CD8-positive, alpha-beta memory T cell (primary cell): ENCODE results near the gene FGF8. TPM values are rescaled to one million over a fixed set of nuclear protein-coding genes. Genes with fewer than 3 reads are reported as not detected.

ENCODE experiments used
- CTCF ChIA-PET: fragments of 350-600 bp; sonication (Branson Sonifier 250); formaldehyde crosslinking; loops from one replicate; lab custom pipeline; 2021; ENCODE audit warnings: antibody characterized with exemption; lab: Charles Lee
- POLR2A ChIA-PET: fragments of 350-600 bp; sonication (Branson Sonifier 250); formaldehyde crosslinking; loops from one replicate; lab custom pipeline; 2021; ENCODE audit warnings: antibody characterized with exemption; lab: Charles Lee
- DNase-seq, 5 donors: peaks; one replicate each; pipeline versions ENCODE4 v3.0.0 to v3.0.0-alpha.2; 2020 to 2022; ENCODE audit warnings: mixed read lengths in 1 of 5
- H3K27ac ChIP-seq: one replicate; pipeline ENCODE4 v1.7.0; 2013; ENCODE audit warnings: low read depth, mild to moderate bottlenecking, low read length, moderate library complexity
- H3K27me3 ChIP-seq: 2 replicates; pipeline ENCODE4 v1.7.0; 2013; ENCODE audit warnings: low read length, mild to moderate bottlenecking; ENCODE audit not compliant: insufficient read depth, poor library complexity, severe bottlenecking
- H3K36me3 ChIP-seq: 2 replicates; pipeline ENCODE4 v1.7.0; 2013; ENCODE audit warnings: mild to moderate bottlenecking, low read length, moderate library complexity; ENCODE audit not compliant: insufficient read depth
- H3K4me1 ChIP-seq: 2 replicates; pipeline ENCODE4 v1.7.0; 2013; ENCODE audit warnings: mild to moderate bottlenecking, low read length, moderate library complexity; ENCODE audit not compliant: insufficient read depth
- H3K4me3 ChIP-seq: 2 replicates; pipeline ENCODE4 v1.7.0; 2013; ENCODE audit warnings: mild to moderate bottlenecking, low read length
- H3K9me3 ChIP-seq: 2 replicates; pipeline ENCODE4 v1.7.0; 2013; ENCODE audit warnings: mild to moderate bottlenecking, low read length
- H3K27ac Mint-ChIP-seq, 8 donors: one replicate each; pipeline ENCODE4 v1.8.0; 2020 to 2021; ENCODE audit warnings: mixed read lengths in 8 of 8, mild to moderate bottlenecking in 6 of 8, inconsistent platforms in 3 of 8, moderate library complexity in 3 of 8
- H3K27me3 Mint-ChIP-seq, 2 donors: one replicate each; pipeline ENCODE4 v1.8.0; 2020 to 2021; ENCODE audit warnings: mixed read lengths in 2 of 2, mild to moderate bottlenecking in 1 of 2, moderate library complexity in 1 of 2
- H3K36me3 Mint-ChIP-seq, 3 donors: one replicate each; pipeline ENCODE4 v1.8.0; 2020 to 2021; ENCODE audit warnings: mixed read lengths in 3 of 3, inconsistent platforms in 1 of 3, mild to moderate bottlenecking in 1 of 3
- H3K4me1 Mint-ChIP-seq, 3 donors: one replicate each; pipeline ENCODE4 v1.8.0; 2020 to 2021; ENCODE audit warnings: mixed read lengths in 3 of 3, inconsistent platforms in 1 of 3, mild to moderate bottlenecking in 1 of 3
- H3K4me3 Mint-ChIP-seq, 7 donors: one replicate each; pipeline ENCODE4 v1.8.0; 2020 to 2021; ENCODE audit warnings: mixed read lengths in 7 of 7, mild to moderate bottlenecking in 6 of 7, moderate library complexity in 4 of 7, inconsistent platforms in 2 of 7
- H3K9me3 Mint-ChIP-seq, 5 donors: one replicate each; pipeline ENCODE4 v1.8.0; 2020 to 2022; ENCODE audit warnings: mixed read lengths in 5 of 5, mild to moderate bottlenecking in 3 of 5, moderate library complexity in 2 of 5, inconsistent platforms in 1 of 5
- polyA plus RNA-seq: library from polyadenylated mRNA; unstranded; fragments of 300-500 nt; fragmentation: Illumina TruSeq; gene quantifications from one replicate; pipeline ENCODE4 v1.2.3, GENCODE V29; 2021
- total RNA-seq, 2 experiments: library from RNA; stranded (reverse); gene quantifications; one replicate each; pipeline ENCODE4 v1.2.3, GENCODE V29; 2021

The FGF8 gene
- total and polyA plus RNA-seq, 3 experiments from 2014 or later = not detected

- no peaks in the 10 kb centered on the region for H3K9me3 Mint-ChIP-seq
- H3K4me1 Mint-ChIP-seq = peaks cover 52 to 61% (median 60%) of the 10 kb centered on the region in 3 donors
- H3K9me3 ChIP-seq = no peaks in the 10 kb centered on the region
- no peaks in the 10 kb centered on the region for H3K27me3 ChIP-seq
- peaks cover 0 to 4% of the 10 kb centered on the region in 2 donors for H3K27me3 Mint-ChIP-seq
- peaks cover 0 to 59% (median 12%) of the 10 kb centered on the region in 3 donors for H3K36me3 Mint-ChIP-seq
- peak overlapping the region; percentile 92 to 100 (median 97) for H3K4me3 Mint-ChIP-seq
- H3K4me3 ChIP-seq = peak overlapping the region; percentile 79
- peak overlapping the region; percentile 79 for H3K27ac ChIP-seq
- CTCF ChIA-PET = interaction anchor here (0.6 to 10.0 kb wide), 4 partner anchors 10 to 388 kb away, joined by 3 to 77 read pairs (median 13); no protein-coding TSS in a partner anchor
- peak overlapping the region; percentile 46 to 97 (median 89) for H3K27ac Mint-ChIP-seq
- peaks cover 49% of the 10 kb centered on the region for H3K4me1 ChIP-seq
- DNase-seq = no peak
- H3K36me3 ChIP-seq = peaks cover 11% of the 10 kb centered on the region
- POLR2A ChIA-PET = interaction anchor here (2.8 to 3.0 kb wide), 2 partner anchors 13 to 34 kb away, joined by 24 to 39 read pairs; partner anchors contain the start of gene NPM3
Observed at GRCh38 chr10:101816376-101816775, 40.5 kb upstream of the FGF8 start.

GRCh38 chr10:101814466-101815071, 38.7 kb upstream of the FGF8 start:
- DNase-seq = no peak
- CTCF ChIA-PET = interaction anchor here (3.2 to 10.0 kb wide), 3 partner anchors 22 to 31 kb away, joined by 11 to 77 read pairs (median 21); partner anchors contain the start of gene NPM3
- H3K9me3 Mint-ChIP-seq = no peaks in the 10 kb centered on the region
- no peak overlapping the region for H3K27ac ChIP-seq
- no peaks in the 10 kb centered on the region for H3K9me3 ChIP-seq
- H3K27me3 ChIP-seq = no peaks in the 10 kb centered on the region
- peak overlapping the region; percentile 64 to 97 (median 86) for H3K27ac Mint-ChIP-seq
- POLR2A ChIA-PET = no interaction called here
- H3K27me3 Mint-ChIP-seq = peaks cover 0 to 4% of the 10 kb centered on the region in 2 donors
- H3K4me3 Mint-ChIP-seq = peak overlapping the region; percentile 92 to 100 (median 97)
- H3K36me3 ChIP-seq = peaks cover 22% of the 10 kb centered on the region
- peak overlapping the region; percentile 79 for H3K4me3 ChIP-seq
- peaks cover 43% of the 10 kb centered on the region for H3K4me1 ChIP-seq
- H3K36me3 Mint-ChIP-seq = peaks cover 0 to 74% (median 12%) of the 10 kb centered on the region in 3 donors
- H3K4me1 Mint-ChIP-seq = peaks cover 54 to 64% (median 61%) of the 10 kb centered on the region in 3 donors

GRCh38 chr10:101812606-101813005, 36.7 kb upstream of the FGF8 start:
- H3K9me3 ChIP-seq = no peaks in the 10 kb centered on the region
- CTCF ChIA-PET = interaction anchor here (1.2 to 10.0 kb wide), 5 partner anchors 9 to 32 kb away, joined by 3 to 77 read pairs (median 12); partner anchors contain the start of gene NPM3
- H3K36me3 ChIP-seq = peaks cover 39% of the 10 kb centered on the region
- Mint-ChIP-seq H3K27ac (peak overlapping the region in 5 of 8 donors; percentile 57 to 89 (median 82)), H3K4me1 (peaks cover 51 to 65% (median 58%) of the 10 kb centered on the region in 3 donors), H3K4me3 (peak overlapping the region in 4 of 7 donors; percentile 11 to 100 (median 48)), H3K36me3 (peaks cover 0 to 84% (median 14%) of the 10 kb centered on the region in 3 donors), H3K9me3 (no peaks in the 10 kb centered on the region), H3K27me3 (peaks cover 0 to 1% of the 10 kb centered on the region in 2 donors)
- no peak for DNase-seq
- POLR2A ChIA-PET = interaction anchor here (1.0 to 1.1 kb wide), 2 partner anchors 21 to 28 kb away, joined by 3 read pairs; no protein-coding TSS in a partner anchor
- H3K27ac ChIP-seq = no peak overlapping the region
- H3K27me3 ChIP-seq = no peaks in the 10 kb centered on the region
- no peak overlapping the region for H3K4me3 ChIP-seq
- peaks cover 38% of the 10 kb centered on the region for H3K4me1 ChIP-seq

- Histone ChIP-seq H3K4me1 (peaks cover 11% of the 10 kb centered on the region), H3K9me3 (no peaks in the 10 kb centered on the region), H3K4me3 (no peak overlapping the region), H3K36me3 (peaks cover 58% of the 10 kb centered on the region), H3K27ac (no peak overlapping the region), H3K27me3 (no peaks in the 10 kb centered on the region)
- Mint-ChIP-seq H3K9me3 (no peaks in the 10 kb centered on the region), H3K27ac (peak overlapping the region in 5 of 8 donors; percentile 26 to 88 (median 42)), H3K4me3 (no peak overlapping the region), H3K36me3 (peaks cover 0 to 78% (median 11%) of the 10 kb centered on the region in 3 donors), H3K27me3 (no peaks in the 10 kb centered on the region), H3K4me1 (peaks cover 32 to 46% (median 42%) of the 10 kb centered on the region in 3 donors)
- DNase-seq = no peak
- CTCF ChIA-PET = interaction anchor here (1.0 to 1.8 kb wide), 3 partner anchors 10 to 26 kb away, joined by 3 to 7 read pairs (median 5); no protein-coding TSS in a partner anchor
- POLR2A ChIA-PET = no interaction called here
Observed at GRCh38 chr10:101807158-101807557, 31.2 kb upstream of the FGF8 start.

GRCh38 chr10:101803511-101803910, 27.6 kb upstream of the FGF8 start:
- Mint-ChIP-seq H3K4me1 (peaks cover 35 to 46% (median 42%) of the 10 kb centered on the region in 3 donors), H3K4me3 (peak overlapping the region in 1 of 7 donors; percentile 3), H3K36me3 (peaks cover 4 to 81% (median 23%) of the 10 kb centered on the region in 3 donors), H3K27me3 (no peaks in the 10 kb centered on the region), H3K9me3 (no peaks in the 10 kb centered on the region), H3K27ac (peak overlapping the region in 2 of 8 donors; percentile 63 to 68)
- DNase-seq = no peak
- ChIA-PET CTCF (interaction anchor here (0.6 to 1.8 kb wide), 3 partner anchors 23 to 538 kb away, joined by 3 to 5 read pairs (median 3); no protein-coding TSS in a partner anchor), POLR2A (interaction anchor here (0.6 kb wide), 1 partner anchor 205 kb away, joined by 3 read pairs; no protein-coding TSS in a partner anchor)
- no peaks in the 10 kb centered on the region for H3K9me3 ChIP-seq
- no peak overlapping the region for H3K27ac ChIP-seq
- H3K4me3 ChIP-seq = no peak overlapping the region
- peaks cover 3% of the 10 kb centered on the region for H3K4me1 ChIP-seq
- peaks cover 69% of the 10 kb centered on the region for H3K36me3 ChIP-seq
- no peaks in the 10 kb centered on the region for H3K27me3 ChIP-seq

- H3K27me3 Mint-ChIP-seq = no peaks in the 10 kb centered on the region
- CTCF ChIA-PET = interaction anchor here (0.9 to 3.6 kb wide), 4 partner anchors 9 to 39 kb away, joined by 3 to 16 read pairs (median 5); partner anchors contain the start of gene OGA
- no peak overlapping the region for H3K4me3 Mint-ChIP-seq
- no peaks in the 10 kb centered on the region for H3K27me3 ChIP-seq
- H3K27ac ChIP-seq = no peak overlapping the region
- POLR2A ChIA-PET = interaction anchor here (1.1 kb wide), 1 partner anchor 14 kb away, joined by 3 read pairs; the partner anchor contains the start of gene NPM3
- H3K4me1 ChIP-seq = no peaks in the 10 kb centered on the region
- no peaks in the 10 kb centered on the region for H3K9me3 Mint-ChIP-seq
- peaks cover 67% of the 10 kb centered on the region for H3K36me3 ChIP-seq
- no peak overlapping the region for H3K4me3 ChIP-seq
- H3K36me3 Mint-ChIP-seq = peaks cover 8 to 90% (median 21%) of the 10 kb centered on the region in 3 donors
- H3K9me3 ChIP-seq = no peaks in the 10 kb centered on the region
- H3K4me1 Mint-ChIP-seq = peaks cover 34 to 60% (median 57%) of the 10 kb centered on the region in 3 donors
- no peak for DNase-seq
- peak overlapping the region in 1 of 8 donors; percentile 10 for H3K27ac Mint-ChIP-seq
Observed at GRCh38 chr10:101797403-101798059, 21.6 kb upstream of the FGF8 start.

GRCh38 chr10:101793526-101793925, 17.6 kb upstream of the FGF8 start:
- no peaks in the 10 kb centered on the region for H3K9me3 Mint-ChIP-seq
- CTCF ChIA-PET = interaction anchor here (1.1 to 2.8 kb wide), 2 partner anchors 9 to 43 kb away, joined by 3 to 9 read pairs; no protein-coding TSS in a partner anchor
- Histone ChIP-seq H3K27ac (no peak overlapping the region), H3K9me3 (no peaks in the 10 kb centered on the region), H3K4me3 (no peak overlapping the region), H3K4me1 (no peaks in the 10 kb centered on the region), H3K27me3 (no peaks in the 10 kb centered on the region), H3K36me3 (peaks cover 55% of the 10 kb centered on the region)
- no peaks in the 10 kb centered on the region for H3K27me3 Mint-ChIP-seq
- POLR2A ChIA-PET = no interaction called here
- H3K27ac Mint-ChIP-seq = no peak overlapping the region
- H3K4me3 Mint-ChIP-seq = no peak overlapping the region
- no peak for DNase-seq
- H3K4me1 Mint-ChIP-seq = peaks cover 14 to 34% (median 31%) of the 10 kb centered on the region in 3 donors
- H3K36me3 Mint-ChIP-seq = peaks cover 10 to 84% (median 13%) of the 10 kb centered on the region in 3 donors
